Astrocyte (in vitro differentiated cells and primary cell): ENCODE measurements around the gene UTRN. TPM values are rescaled to one million over a fixed set of nuclear protein-coding genes. Genes with fewer than 3 reads are reported as not detected.

Experiments
- DNase-seq: peaks from one replicate; pipeline ENCODE4 v3.0.0-alpha.2; 2010; ENCODE audit warnings: low read depth
- FAIRE-seq: peaks from 2 replicates; lab custom pipeline; 2011; peaks lifted over from hg19 to GRCh38; lab: Jason Lieb, UNC
- H2AFZ ChIP-seq: 2 replicates; pipeline ENCODE4 v1.6.0; 2012; ENCODE audit warnings: low read depth, low read length, inconsistent platforms
- H3K27ac ChIP-seq: 2 replicates; pipeline ENCODE4 v1.5.1; 2011; ENCODE audit warnings: low read depth, low read length, inconsistent platforms
- H3K27me3 ChIP-seq: 2 replicates; pipeline ENCODE4 v1.6.0; 2011; ENCODE audit warnings: low read length, inconsistent platforms; ENCODE audit not compliant: insufficient read depth
- H3K36me3 ChIP-seq: 2 replicates; pipeline ENCODE4 v1.5.1; 2011; ENCODE audit warnings: low read length, inconsistent platforms; ENCODE audit not compliant: insufficient read depth
- H3K4me1 ChIP-seq: 2 replicates; pipeline ENCODE4 v1.5.1; 2011; ENCODE audit warnings: low read length, inconsistent platforms; ENCODE audit not compliant: insufficient read depth
- H3K4me2 ChIP-seq: 2 replicates; pipeline ENCODE4 v1.6.0; 2012; ENCODE audit warnings: low read length, inconsistent platforms
- H3K4me3 ChIP-seq: 2 replicates; pipeline ENCODE4 v1.5.1; 2011; ENCODE audit warnings: low read depth, mild to moderate bottlenecking, low read length, inconsistent platforms; ENCODE audit not compliant: insufficient read depth
- H3K79me2 ChIP-seq: 2 replicates; pipeline ENCODE4 v1.6.0; 2012; ENCODE audit warnings: mild to moderate bottlenecking, low read length, inconsistent platforms; ENCODE audit not compliant: insufficient read depth
- H3K9ac ChIP-seq: 2 replicates; pipeline ENCODE4 v1.6.0; 2012; ENCODE audit warnings: mild to moderate bottlenecking, low read length, inconsistent platforms
- H3K9me3 ChIP-seq: 2 replicates; pipeline ENCODE4 v1.5.1; 2012; ENCODE audit warnings: low read depth, mild to moderate bottlenecking, low read length, inconsistent platforms; ENCODE audit not compliant: insufficient read depth
- H4K20me1 ChIP-seq: 2 replicates; pipeline ENCODE4 v1.6.0; 2012; ENCODE audit warnings: low read length, inconsistent platforms; ENCODE audit not compliant: insufficient read depth
- H3K27ac Mint-ChIP-seq: one replicate; pipeline ENCODE4 v1.8.0; 2021; ENCODE audit warnings: mild to moderate bottlenecking, mixed read lengths; ENCODE audit not compliant: unreplicated experiment
- H3K27me3 Mint-ChIP-seq: one replicate; pipeline ENCODE4 v1.8.0; 2021; ENCODE audit warnings: low read depth, mixed read lengths; ENCODE audit not compliant: unreplicated experiment
- H3K36me3 Mint-ChIP-seq: one replicate; pipeline ENCODE4 v1.8.0; 2021; ENCODE audit warnings: low read depth, mixed read lengths; ENCODE audit not compliant: unreplicated experiment
- H3K4me1 Mint-ChIP-seq: one replicate; pipeline ENCODE4 v1.8.0; 2021; ENCODE audit warnings: low read depth, mixed read lengths; ENCODE audit not compliant: unreplicated experiment
- H3K4me3 Mint-ChIP-seq: one replicate; pipeline ENCODE4 v1.8.0; 2021; ENCODE audit warnings: mild to moderate bottlenecking, moderate library complexity, mixed read lengths; ENCODE audit not compliant: unreplicated experiment
- H3K9me3 Mint-ChIP-seq: one replicate; pipeline ENCODE4 v1.8.0; 2021; ENCODE audit warnings: mild to moderate bottlenecking, mixed read lengths; ENCODE audit not compliant: unreplicated experiment
- EZH2 ChIP-seq: IDR thresholded peaks from 2 replicates; pipeline ENCODE4 v1.6.1; 2012; ENCODE audit warnings: mild to moderate bottlenecking, low read length, inconsistent platforms; ENCODE audit not compliant: insufficient read depth
- total RNA-seq: library from RNA; stranded (reverse); gene quantifications from 2 replicates; pipeline ENCODE4 v1.2.1, GENCODE V29; 2021
- TF ChIP-seq, protein P1 (sequence below): IDR thresholded peaks from 2 replicates; pipeline ENCODE4 v1.5.1; 2011; ENCODE audit warnings: low read depth, mild to moderate bottlenecking, inconsistent platforms, low read length, moderate library complexity; ENCODE audit not compliant: insufficient read depth

Gene UTRN
- total RNA-seq, 1 donor from 2014 or later, result 86.3 TPM

DNA sequence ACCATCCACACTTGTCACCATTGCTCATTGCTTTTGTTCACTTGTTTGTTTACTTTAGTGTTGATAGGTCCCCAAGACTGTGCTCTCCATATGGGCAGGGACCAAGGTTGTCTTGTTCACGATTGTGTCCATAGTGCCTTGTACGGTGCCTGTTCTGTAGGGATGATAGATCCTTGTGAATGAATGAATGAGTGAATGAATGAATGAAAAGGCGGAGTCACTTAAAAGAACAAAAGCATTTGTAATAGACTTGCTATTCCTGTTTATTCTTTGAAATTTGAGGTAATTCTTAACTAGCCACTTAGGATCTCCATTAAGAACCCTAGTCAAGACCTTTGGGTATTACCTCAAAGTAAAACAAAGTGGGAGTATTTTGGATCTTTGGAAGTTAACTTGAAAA is 47.0 kb downstream of the UTRN start:
- no peak for DNase-seq
- no peak for TF ChIP-seq EZH2
- TF ChIP-seq, protein P1, sequence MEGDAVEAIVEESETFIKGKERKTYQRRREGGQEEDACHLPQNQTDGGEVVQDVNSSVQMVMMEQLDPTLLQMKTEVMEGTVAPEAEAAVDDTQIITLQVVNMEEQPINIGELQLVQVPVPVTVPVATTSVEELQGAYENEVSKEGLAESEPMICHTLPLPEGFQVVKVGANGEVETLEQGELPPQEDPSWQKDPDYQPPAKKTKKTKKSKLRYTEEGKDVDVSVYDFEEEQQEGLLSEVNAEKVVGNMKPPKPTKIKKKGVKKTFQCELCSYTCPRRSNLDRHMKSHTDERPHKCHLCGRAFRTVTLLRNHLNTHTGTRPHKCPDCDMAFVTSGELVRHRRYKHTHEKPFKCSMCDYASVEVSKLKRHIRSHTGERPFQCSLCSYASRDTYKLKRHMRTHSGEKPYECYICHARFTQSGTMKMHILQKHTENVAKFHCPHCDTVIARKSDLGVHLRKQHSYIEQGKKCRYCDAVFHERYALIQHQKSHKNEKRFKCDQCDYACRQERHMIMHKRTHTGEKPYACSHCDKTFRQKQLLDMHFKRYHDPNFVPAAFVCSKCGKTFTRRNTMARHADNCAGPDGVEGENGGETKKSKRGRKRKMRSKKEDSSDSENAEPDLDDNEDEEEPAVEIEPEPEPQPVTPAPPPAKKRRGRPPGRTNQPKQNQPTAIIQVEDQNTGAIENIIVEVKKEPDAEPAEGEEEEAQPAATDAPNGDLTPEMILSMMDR, result no peak
- Histone ChIP-seq H3K27ac (no peak overlapping the region), H4K20me1 (peaks cover 53% of the 10 kb centered on the region), H3K79me2 (peaks cover 53% of the 10 kb centered on the region), H3K9me3 (no peaks in the 10 kb centered on the region), H3K36me3 (no peaks in the 10 kb centered on the region), H3K4me2 (peak overlapping the region; percentile 80), H3K4me1 (peaks cover 10% of the 10 kb centered on the region), H3K9ac (no peak overlapping the region), H3K27me3 (no peaks in the 10 kb centered on the region), H2AFZ (no peak overlapping the region), H3K4me3 (no peak overlapping the region)
- no peaks in the 10 kb centered on the region for H3K9me3 Mint-ChIP-seq
- H3K4me1 Mint-ChIP-seq, result peaks cover 19% of the 10 kb centered on the region
- peaks cover 1% of the 10 kb centered on the region for H3K36me3 Mint-ChIP-seq
- no peaks in the 10 kb centered on the region for H3K27me3 Mint-ChIP-seq
- FAIRE-seq, result no peak
- H3K4me3 Mint-ChIP-seq, result no peak overlapping the region
- H3K27ac Mint-ChIP-seq, result peak overlapping the region; percentile 65

DNA sequence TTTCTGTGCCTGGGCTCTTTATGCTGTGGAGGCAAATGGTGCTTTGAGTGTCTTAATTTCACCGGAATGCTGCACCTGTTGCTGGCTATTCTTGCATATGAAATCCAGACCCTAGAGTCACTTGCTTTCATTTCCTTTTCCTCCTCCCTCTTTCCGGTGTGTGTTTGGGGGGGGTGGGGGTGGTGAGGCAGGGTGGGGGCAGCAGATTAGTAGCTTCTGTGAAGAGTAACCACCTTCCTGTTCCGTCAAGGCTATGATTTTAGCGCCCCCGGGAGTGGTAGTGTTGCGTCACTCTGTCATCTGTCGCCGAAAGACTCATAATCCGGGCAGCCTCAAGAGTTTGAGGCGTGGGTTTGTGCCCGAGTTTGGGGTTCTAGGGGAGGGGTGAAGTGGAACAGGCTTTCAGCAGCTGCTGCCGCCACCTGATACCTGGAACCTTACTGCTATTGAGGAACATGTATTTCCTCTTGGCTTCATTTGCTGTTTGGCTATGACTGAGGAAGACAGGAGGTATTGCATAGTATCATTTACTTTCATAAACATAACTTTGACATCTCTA is 49.1 kb downstream of the UTRN start:
- Mint-ChIP-seq H3K9me3 (no peaks in the 10 kb centered on the region), H3K27ac (no peak overlapping the region), H3K4me1 (peaks cover 19% of the 10 kb centered on the region), H3K27me3 (no peaks in the 10 kb centered on the region), H3K36me3 (peaks cover 1% of the 10 kb centered on the region), H3K4me3 (no peak overlapping the region)
- Histone ChIP-seq H3K27ac (no peak overlapping the region), H3K27me3 (no peaks in the 10 kb centered on the region), H2AFZ (no peak overlapping the region), H3K79me2 (peaks cover 46% of the 10 kb centered on the region), H3K9me3 (no peaks in the 10 kb centered on the region), H3K36me3 (no peaks in the 10 kb centered on the region), H3K4me3 (no peak overlapping the region), H3K9ac (no peak overlapping the region), H3K4me1 (peaks cover 10% of the 10 kb centered on the region), H4K20me1 (peaks cover 57% of the 10 kb centered on the region), H3K4me2 (no peak overlapping the region)
- no peak for DNase-seq
- TF ChIP-seq EZH2, result no peak
- TF ChIP-seq, protein P1, result no peak
- no peak for FAIRE-seq

Other genes with a start within 250 kb of the UTRN start
- 123 and 129 TPM in 2 replicates for gene SF3B5, start 189.8 kb upstream of the UTRN start, total RNA-seq
- 1.9 and 2.0 TPM in 2 replicates for gene STX11, start 134.8 kb upstream of the UTRN start, total RNA-seq